LHCN-M2 (cell line): ENCODE data around the gene BNC2. TPM values are rescaled to one million over a fixed set of nuclear protein-coding genes. Genes with fewer than 3 reads are reported as not detected.

ENCODE experiments used
- DNase-seq: peaks from one replicate; pipeline ENCODE4 v3.0.0-alpha.2; 2012; ENCODE audit warnings: low read depth
- total RNA-seq: library from RNA; depleted of rRNA; stranded (reverse); fragments of >200 nt; gene quantifications from 2 replicates; pipeline ENCODE4 v1.2.3, GENCODE V29; 2014

The BNC2 gene
- total RNA-seq, 1 experiment from 2014 or later = 23.8 TPM

DNA sequence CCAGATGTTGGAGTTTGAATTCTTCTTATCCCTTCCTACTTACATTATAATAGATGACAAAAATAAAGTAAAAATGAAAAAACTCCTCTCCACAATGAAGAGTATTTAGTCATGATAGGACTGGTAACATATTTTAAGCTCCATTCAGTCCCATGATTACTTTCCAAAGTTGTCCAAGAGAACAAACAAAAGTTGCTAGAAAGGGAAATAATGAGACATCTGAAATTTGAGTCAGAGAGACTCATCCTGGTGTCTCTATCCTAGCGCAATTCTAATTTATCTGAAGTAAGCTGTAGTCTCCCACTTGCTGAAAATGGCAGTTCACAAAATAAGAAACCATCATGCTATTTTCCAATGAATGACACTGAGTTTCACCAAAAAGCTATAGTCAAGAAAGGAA is 152.2 kb downstream of the BNC2 start:
- peak; percentile 52 for DNase-seq

GRCh38 chr9:16716601-16717000 is 153.9 kb downstream of the BNC2 start:
- no peak for DNase-seq

- DNase-seq = no peak
Measured at GRCh38 chr9:16715404-16715803, 155.1 kb downstream of the BNC2 start.

DNA sequence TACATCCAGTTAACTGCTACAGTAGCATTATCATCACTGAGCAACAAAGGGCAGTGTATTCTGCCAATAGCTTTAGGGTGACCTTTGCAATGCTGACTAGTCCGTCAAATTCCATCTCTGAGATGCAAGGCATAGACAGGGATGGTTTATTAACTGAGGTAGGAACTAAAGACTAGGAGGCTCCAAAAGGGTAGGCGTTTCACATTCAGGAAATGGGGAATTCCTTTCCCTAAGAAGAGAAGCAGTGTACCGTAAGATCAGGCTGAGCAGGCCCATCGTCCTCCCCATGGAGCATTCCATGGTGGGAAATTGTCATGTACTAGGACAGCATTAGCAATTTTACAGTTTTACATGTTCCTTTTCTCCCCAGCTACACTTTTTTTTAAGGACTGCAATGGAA is 157.7 kb downstream of the BNC2 start:
- DNase-seq = no peak

DNA sequence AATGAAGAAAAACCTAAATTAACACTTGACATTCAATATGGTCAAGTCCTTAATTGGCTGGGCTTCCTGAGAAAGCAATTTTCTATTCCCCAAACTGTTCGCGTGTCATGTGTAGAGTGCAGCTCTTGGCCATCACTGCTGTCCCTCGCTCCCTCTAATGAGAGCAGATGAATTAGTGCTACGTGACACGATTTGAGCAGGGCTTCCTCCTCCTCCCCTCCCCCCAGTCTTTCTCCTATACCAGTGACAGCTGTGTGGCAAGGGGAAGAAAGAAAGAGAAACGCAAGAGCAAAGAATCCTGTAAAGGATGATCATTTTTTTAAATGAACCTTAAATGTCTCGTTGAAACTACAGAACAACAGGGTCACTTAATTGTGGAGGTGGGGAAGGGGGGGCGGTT is 159.6 kb downstream of the BNC2 start:
- DNase-seq = no peak

DNA sequence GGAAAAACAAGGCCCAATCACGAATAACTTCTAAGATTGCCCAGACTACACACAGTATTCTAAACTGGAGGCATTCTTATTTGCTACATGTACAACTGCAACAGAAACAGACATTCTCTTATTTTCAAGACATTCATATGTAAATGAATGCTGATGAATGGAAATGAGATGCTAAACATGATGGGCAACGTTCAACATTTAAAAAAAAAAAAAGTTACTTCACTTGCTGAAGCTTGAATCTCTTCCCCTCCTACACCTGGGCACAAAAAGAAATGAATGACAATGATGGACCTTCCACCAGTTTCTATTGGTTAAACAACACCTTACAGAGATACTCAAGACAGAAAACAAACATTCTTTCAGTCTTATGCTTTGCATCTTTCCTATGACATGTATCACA is 160.5 kb downstream of the BNC2 start:
- no peak for DNase-seq

DNA sequence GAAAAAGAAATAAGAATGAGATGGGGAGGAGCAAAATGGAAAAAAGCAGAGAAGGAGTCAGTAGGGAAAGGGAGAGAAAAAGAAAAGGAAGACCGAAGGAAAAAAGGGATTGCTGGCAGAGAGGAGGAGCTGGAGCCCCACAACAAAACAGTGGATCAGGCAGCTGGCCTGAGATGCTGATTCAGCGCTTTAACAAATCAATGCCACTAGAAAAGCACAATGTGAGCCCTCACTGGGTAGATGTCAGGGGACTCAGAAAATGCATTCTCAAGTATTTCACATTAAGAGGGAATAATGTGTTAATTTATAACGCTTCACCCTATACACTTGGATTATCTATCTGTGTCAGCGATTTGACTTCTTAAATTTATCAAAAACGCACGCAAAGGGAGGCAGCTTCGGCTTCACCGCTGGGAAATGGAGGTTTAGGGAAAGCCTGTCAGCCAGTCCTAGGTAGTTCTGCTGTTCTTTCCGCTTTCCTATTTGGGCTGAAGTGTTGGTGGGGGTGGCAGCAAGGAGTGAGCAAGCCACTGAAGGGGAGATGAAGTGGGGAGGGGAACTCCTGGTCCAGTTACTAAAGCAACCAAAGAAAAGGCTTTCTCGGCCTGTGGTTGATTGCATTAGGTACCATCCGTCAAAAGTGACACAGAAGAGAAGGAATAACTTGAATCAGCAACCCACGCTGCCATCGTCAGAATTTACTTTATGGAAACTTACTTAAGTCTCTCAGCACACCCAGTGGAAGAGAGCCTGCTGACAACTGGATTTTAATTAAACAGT is 161.6 kb downstream of the BNC2 start:
- peak; percentile 78 for DNase-seq

DNA sequence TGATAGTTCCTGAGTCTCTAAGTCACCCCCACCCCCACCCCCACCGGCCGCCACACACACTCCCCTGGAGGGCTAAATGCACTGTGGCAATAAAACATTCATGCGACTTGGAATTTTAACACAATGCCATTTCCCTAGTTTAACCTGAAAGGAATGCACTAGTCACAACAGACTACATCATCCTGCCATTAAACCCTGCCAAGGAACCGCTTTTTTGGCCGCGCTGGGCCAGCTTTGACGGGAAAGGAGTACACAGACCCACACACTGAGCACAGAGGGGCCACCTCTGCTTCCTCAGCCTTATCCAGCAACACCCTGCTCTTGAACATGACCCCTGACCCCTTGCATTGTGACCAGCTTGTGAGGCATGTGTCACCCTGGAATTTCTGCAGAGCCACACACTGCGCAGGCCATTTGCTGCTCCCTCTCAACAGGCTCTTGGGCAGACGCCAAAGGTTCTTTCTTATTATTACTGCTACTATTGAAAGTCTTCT is 165.3 kb downstream of the BNC2 start:
- DNase-seq = peak; percentile 97

DNA sequence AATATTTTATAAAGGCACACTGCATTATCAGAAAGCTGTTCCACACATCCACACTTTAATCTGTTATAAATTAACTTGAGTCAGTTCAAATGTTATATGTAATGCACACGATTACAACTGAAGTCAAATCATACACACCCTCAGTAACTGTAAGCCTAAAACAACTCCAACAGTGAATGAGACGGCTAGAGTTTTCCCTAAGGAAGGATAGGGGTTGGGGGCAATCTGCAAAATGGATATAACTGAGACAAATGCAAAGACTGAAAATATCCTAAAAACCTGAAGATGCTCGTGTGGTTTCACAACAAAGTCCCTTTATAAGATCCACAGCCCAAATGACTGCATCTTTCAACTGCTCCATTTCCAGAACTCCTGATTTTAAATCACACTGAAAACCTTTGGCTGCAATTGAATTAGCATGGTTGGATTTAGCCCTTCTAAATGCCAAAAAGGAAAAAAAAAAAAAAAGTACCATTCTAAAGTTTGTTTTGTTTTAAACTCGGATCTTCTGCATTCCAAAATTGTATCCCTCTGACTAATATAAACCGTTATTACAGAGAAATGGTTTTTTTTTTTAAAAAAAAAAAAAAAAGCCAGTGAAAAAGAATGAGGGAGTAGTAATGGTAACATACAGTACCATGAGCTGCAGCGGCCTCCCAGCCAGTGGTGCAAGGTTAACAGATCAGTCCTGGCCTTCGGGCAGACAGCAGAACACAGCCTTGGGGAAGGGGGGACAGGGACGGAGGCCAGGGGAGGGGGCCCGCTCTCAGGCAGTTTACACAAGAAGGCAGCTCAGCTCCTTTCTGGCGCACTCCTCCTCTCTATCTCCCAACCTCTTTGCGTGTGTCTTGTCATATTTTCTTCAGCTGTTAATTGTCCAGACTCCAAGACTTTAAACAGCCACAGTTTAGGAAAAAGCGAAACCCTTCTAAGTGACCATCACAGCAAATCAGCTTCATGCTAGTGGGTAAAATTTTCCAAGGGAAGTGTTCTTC is 166.1 kb downstream of the BNC2 start:
- peak; percentile 49 for DNase-seq

- DNase-seq = no peak
Measured at GRCh38 chr9:16701347-16701746, 169.1 kb downstream of the BNC2 start.

DNA sequence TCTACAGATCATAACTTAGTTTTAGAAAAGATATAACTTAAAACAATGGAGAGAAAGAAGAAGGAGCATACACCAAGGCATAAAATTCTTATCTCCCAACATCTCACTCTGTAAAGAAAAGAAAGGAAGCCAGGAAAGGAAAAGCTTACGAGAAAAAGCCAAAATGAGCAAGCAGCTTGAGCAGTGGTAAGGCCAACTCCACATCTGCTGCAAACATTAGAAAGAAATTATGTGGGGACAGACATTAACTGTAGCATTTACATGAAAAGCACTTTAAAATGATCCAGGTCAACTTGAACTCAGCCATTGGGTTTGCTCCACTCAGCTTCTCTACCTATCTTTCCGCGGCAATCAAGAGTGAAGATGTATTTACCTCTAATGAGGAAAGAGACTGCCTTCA is 176.9 kb downstream of the BNC2 start:
- DNase-seq = no peak

DNA sequence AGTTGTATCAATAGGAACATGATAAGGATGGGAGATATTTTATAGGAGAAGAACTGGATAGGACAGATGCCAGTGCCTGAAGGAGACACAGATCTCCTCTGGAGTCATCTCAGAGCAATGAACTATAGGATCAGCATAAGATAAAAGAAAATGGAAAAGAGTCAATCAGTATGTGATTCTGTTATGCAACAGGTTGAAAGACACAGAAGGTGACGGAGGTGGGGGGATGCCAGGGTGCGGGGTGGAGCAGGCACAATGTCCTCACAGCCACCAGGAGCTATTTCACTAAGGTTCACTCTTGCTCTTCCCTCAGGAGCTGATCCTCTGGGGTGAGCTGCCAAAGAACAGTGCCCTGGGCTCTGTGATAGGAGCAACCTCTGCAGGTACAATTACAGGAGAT is 179.8 kb downstream of the BNC2 start:
- DNase-seq = no peak

DNA sequence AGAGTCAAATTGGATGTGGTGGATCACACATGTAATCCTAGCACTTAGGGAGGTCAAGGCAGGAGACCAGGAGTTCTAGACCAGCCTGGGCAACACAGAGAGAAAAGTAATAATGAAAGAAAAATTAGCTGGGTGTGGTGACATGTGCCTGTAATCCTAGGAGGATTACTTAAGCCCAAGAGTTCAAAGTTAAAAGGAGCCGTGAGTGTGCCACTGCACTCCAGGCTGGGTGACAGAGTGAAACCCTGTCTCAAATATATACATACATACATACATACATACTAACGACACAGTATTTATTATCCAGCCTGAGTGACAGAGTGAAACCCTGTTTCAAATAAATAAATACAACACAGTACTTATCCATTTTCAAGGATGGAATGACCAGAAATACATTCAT is 180.3 kb downstream of the BNC2 start:
- no peak for DNase-seq

- DNase-seq = no peak
Measured at GRCh38 chr9:16689351-16689938, 181.0 kb downstream of the BNC2 start.

- no peak for DNase-seq
Measured at GRCh38 chr9:16688814-16689213, 181.7 kb downstream of the BNC2 start.

DNA sequence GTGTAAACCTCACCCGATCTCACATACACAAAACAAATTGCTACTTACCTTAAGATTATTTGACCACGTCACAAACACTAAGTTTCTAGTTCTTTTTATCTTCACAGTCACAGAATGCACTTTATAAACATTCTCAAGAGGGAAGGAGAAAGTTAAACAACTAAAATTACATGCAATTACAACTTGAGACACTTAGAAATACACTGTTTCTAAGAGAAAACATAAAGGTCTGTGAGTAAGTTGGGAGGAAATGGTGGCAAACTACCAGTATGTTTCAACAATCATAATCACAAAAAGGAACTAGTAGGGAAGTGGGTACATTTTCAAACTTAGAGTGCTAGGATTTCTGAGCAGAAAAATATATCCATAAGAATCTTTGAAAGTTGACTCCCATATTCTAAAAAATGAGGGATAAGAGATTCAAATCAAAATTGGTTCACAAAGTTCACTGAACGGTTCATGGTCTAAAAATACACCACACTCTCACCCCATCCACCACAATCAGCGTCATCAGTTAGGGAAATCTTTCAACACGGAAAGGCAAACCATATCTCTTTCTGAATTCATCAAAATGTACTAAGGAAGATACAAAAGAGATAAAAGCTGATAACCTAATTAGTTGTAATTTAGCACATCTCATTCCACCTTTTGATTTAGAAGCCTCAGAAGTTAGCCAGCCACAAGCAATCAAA is 182.6 kb downstream of the BNC2 start:
- peak; percentile 50 for DNase-seq

GRCh38 chr9:16683326-16683725 is 187.1 kb downstream of the BNC2 start:
- DNase-seq = no peak

DNA sequence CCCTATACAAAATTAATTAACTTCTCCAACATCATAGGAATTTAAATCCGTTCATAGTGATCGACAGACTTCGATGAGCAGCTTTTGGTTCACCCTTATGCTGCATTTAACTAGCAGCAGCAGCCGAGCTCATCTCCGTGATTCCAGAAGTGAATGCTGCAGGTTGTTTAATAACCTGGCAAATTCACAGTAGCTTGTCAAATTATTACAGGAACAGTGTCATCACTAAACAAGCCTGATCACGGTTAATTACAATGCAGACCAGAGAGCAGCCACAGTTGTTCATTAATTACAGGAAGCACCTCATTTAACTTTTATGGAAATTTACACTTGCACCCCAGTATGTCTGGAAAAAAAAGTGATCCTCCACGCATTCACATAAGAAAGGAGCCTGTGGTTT is 188.2 kb downstream of the BNC2 start:
- no peak for DNase-seq

- no peak for DNase-seq
Measured at GRCh38 chr9:16681652-16681987, 188.8 kb downstream of the BNC2 start.

DNA sequence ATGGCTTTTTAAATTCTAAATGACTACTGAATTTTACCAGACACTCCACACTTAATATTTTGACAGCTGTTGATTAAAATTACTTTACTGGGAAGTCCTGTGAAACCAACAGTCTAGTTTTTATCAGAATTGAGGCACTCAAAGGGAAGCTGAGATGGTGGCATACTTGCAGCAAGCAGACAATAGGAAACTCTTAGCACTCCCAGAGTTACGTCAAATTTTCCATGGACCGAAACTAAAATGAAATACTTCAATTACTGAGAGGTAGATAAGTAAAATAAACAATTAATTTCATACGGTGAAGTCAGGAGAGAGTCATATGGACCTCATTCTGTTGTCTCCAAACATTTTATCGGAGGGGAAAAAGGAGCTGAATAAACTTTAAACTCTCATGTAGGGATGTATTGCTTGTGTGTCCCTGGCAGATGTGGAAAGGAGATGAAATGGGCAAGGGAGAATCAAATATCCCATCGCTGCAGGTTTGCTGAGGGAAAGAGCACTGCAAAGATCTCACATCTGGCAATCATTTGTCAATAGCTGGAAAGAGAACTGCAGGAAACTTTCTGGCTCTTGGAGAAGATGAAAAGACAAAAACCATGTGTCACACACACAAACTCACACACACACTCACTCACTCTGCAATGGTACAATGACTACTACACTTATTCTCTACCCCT is 189.4 kb downstream of the BNC2 start:
- no peak for DNase-seq

GRCh38 chr9:16680541-16680940 is 189.9 kb downstream of the BNC2 start:
- no peak for DNase-seq
